ACC112 (cell line): ENCODE results near the gene SCNN1G.
"Not testable (repeated sequence)": the region's sequence is repeated elsewhere in the genome, so short reads cannot be mapped to it uniquely, and the experiment has no call there.

Source experiments
- H2AFZ ChIP-seq: fragments of 200-600 bp; sonication (generic); one replicate; pipeline ENCODE4 v1.6.0; 2017; ENCODE audit warnings: antibody characterized with exemption, low read length; ENCODE audit not compliant: unreplicated experiment
- H3K27ac ChIP-seq: fragments of 200-600 bp; sonication (generic); 2 replicates; pipeline ENCODE4 v1.5.1; 2014; ENCODE audit warnings: low read depth, mild to moderate bottlenecking, antibody characterized with exemption, low read length, moderate library complexity
- H3K27me3 ChIP-seq: fragments of 200-600 bp; sonication (generic); 2 replicates; pipeline ENCODE4 v1.6.1; 2014; ENCODE audit warnings: mild to moderate bottlenecking, antibody characterized with exemption, low read length, moderate library complexity, mixed read lengths; ENCODE audit not compliant: insufficient read depth
- H3K36me3 ChIP-seq: fragments of 200-600 bp; sonication (generic); 2 replicates; pipeline ENCODE4 v1.6.1; 2016; ENCODE audit warnings: mild to moderate bottlenecking, antibody characterized with exemption, low read length, moderate library complexity, mixed read lengths; ENCODE audit not compliant: insufficient read depth
- H3K4me1 ChIP-seq: fragments of 200-600 bp; sonication (generic); one replicate; pipeline ENCODE4 v1.6.1; 2016; ENCODE audit warnings: low read length, mixed read lengths; ENCODE audit not compliant: insufficient read depth, unreplicated experiment, control insufficient read depth
- H3K4me3 ChIP-seq: fragments of 200-600 bp; sonication (generic); 2 replicates; pipeline ENCODE4 v1.5.1; 2014; ENCODE audit warnings: mild to moderate bottlenecking, low read depth, low read length
- H3K79me2 ChIP-seq: fragments of 200-600 bp; sonication (generic); one replicate; pipeline ENCODE4 v1.6.0; 2016; ENCODE audit warnings: low read length; ENCODE audit not compliant: control insufficient read depth, unreplicated experiment, insufficient read depth

The SCNN1G gene

DNA sequence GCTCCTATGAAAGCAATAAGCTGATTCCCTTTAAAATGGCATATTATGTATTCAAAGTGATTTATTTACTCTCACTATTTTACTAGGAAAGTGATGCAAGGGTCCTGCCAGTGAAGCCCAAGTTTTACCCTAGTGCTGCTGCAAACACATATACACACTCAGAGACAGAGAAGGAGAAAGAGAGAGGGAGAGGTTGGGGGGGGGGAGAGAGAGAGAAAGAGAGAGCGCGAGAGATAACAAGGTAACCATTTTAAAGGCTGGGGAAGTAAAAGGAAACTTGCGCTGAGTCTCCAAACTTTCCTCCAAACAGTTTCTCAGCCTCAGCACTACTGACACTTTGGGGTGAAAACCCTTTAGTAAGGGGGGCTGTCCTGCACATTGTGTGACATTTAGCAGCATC lies 39.2 kb upstream of the SCNN1G start:
- Histone ChIP-seq H3K27me3 (no peaks in the 10 kb centered on the region), H3K79me2 (peaks cover 96% of the 10 kb centered on the region), H3K36me3 (no peaks in the 10 kb centered on the region), H3K4me3 (no peak overlapping the region), H3K4me1 (peaks cover 20% of the 10 kb centered on the region), H2AFZ (no peak overlapping the region), H3K27ac (no peak overlapping the region)

DNA sequence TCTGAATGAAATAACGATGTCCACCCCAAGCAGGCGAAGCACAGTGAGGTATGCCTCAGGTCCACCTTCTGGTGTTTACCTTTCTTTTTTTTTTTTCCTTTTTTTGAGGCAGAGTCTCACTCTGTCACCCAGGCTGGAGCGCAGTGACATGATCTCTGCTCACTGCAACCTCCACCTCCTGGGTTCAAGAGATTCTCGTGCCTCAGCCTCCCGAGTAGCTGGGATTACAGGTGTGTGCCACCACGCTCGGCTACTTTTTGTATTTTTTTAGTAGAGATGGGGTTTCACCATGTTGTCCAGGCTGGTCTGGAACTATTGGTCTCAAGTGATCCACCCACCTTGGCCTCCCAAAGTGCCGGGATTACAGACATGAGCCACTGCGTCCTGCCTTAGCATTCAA lies 38.2 kb upstream of the SCNN1G start:
- not testable (repeated sequence) for H3K27me3 ChIP-seq, H2AFZ ChIP-seq, H3K4me3 ChIP-seq, H3K27ac ChIP-seq, H3K36me3 ChIP-seq
- peaks cover 20% of the 10 kb centered on the region for H3K4me1 ChIP-seq
- peaks cover 89% of the 10 kb centered on the region for H3K79me2 ChIP-seq

DNA sequence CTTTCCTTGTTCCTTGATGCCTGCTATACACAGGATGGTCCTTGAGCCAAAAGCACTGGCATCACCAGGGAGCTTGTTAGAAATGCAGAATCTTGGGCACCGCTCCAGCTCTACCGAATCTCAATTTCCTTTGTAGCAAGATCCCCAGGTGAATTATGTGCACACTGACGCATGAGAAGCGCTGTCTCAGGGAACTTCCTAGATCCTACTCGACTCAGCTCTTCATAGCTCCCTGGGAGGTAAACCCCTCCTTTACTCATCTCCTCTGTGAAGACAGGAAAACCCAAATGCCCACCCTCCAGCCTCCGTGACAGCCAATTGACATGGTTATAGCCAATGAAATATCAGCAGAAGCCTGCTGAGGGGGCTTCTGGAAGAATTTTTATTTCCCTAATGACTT lies 37.4 kb upstream of the SCNN1G start:
- H3K4me3 ChIP-seq, result no peak overlapping the region
- no peaks in the 10 kb centered on the region for H3K36me3 ChIP-seq
- peak overlapping the region; percentile 49; the same call in 1 of the 2 replicates for H3K27ac ChIP-seq
- H3K27me3 ChIP-seq, result no peaks in the 10 kb centered on the region
- peaks cover 81% of the 10 kb centered on the region for H3K79me2 ChIP-seq
- H3K4me1 ChIP-seq, result peaks cover 20% of the 10 kb centered on the region
- no peak overlapping the region for H2AFZ ChIP-seq

DNA sequence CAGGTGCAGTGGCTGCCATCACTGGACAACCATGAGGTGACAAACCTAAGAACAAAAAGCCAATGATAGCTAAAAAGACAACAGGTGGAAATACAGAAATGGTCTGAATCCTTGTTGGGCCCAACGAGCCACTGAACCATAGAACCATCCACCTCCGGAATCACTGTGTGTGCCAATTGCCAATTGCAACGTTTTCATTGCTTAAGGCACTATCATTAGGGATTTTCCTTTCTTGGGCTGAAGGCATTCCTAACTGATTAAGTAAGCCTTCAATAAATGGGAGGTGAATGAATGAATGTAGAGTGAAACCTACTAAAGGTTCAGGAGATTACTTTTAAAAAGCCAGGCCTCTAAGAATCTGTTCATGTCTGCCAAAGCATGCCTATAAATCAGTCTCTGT lies 36.9 kb upstream of the SCNN1G start:
- no peak overlapping the region for H2AFZ ChIP-seq
- peaks cover 77% of the 10 kb centered on the region for H3K79me2 ChIP-seq
- peaks cover 20% of the 10 kb centered on the region for H3K4me1 ChIP-seq
- no peaks in the 10 kb centered on the region for H3K36me3 ChIP-seq
- peak overlapping the region; percentile 25; the same call in 1 of the 2 replicates for H3K4me3 ChIP-seq
- no peaks in the 10 kb centered on the region for H3K27me3 ChIP-seq
- H3K27ac ChIP-seq, result peak overlapping the region; percentile 65

DNA sequence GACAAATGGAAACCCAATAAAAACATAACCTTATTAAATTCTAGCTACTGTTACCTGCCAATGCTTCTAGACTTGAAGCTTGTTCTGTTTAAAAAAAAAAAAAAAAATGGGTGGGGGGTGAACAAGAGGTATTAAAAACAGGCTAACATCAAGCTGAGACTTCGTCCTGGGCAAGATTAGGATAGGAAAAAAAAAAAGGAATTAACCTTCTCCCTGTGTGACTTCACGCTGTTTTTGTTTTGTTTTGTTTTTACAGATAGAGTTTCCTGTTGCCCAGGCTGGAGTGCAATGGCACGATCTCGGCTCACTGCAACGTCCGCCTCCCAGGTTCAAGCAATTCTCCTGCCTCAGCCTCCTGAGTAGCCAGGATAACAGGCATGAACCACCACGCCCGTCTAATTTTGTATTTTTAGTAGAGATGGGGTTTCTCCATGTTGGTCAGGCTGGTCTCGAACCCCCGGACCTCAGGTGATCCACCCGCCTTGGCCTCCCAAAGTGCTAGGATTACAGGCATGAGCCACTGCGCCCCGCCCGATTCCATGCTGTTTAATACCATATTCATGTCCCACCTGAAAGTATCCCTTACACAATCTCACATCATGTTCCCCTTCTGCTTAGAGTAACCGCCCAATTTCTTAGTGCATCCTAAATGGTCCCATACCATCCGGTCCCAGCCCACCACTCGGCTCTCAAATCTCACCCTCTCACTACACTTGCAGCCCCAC lies 35.5 kb upstream of the SCNN1G start:
- Histone ChIP-seq H3K36me3 (no peaks in the 10 kb centered on the region), H2AFZ (no peak overlapping the region), H3K4me1 (peaks cover 20% of the 10 kb centered on the region), H3K4me3 (peak overlapping the region; percentile 99), H3K27me3 (no peaks in the 10 kb centered on the region), H3K79me2 (peaks cover 62% of the 10 kb centered on the region), H3K27ac (peak overlapping the region; percentile 65; the same call in 1 of the 2 replicates)

DNA sequence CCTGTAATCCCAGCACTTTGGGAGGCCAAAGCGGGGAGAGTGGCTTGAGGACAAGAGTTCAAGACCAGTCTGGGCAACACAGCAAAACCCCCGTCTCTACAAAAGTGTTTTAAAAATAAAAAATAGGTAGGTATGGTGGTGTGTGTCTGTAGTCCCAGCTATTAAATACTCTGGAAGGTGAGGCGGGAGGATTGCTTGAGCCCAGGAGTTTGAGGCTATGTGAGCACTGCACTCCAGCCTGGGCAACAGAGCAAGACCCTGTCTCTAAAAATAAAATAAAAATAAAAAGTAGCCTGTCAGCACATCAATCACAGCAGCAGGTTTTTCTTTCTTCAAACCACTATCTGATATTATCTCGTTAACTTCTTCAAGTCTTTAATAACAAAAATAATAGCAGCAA lies 34.9 kb upstream of the SCNN1G start:
- H3K79me2 ChIP-seq, result peaks cover 56% of the 10 kb centered on the region
- no peak overlapping the region for H3K27ac ChIP-seq
- no peak overlapping the region for H2AFZ ChIP-seq
- peak overlapping the region; percentile 99 for H3K4me3 ChIP-seq
- peaks cover 20% of the 10 kb centered on the region for H3K4me1 ChIP-seq
- no peaks in the 10 kb centered on the region for H3K36me3 ChIP-seq
- H3K27me3 ChIP-seq, result no peaks in the 10 kb centered on the region

DNA sequence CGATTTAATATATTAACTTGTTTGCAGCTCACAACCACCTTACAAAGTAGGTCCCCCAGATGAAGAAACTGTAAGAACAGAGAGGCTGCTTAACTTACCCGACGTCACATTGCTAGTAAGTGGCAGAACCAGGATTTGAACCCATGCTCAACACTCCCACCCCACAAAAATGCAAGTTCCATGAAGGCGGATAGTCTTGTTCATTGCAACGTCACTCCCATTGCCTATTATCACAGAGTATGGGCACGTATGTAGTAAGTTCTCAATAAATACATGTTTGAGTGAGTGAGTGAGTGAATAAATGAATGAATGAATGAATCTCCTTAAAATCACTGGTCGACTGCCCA lies 34.4 kb upstream of the SCNN1G start:
- Histone ChIP-seq H3K27me3 (no peaks in the 10 kb centered on the region), H3K4me3 (peak overlapping the region; percentile 99), H3K36me3 (no peaks in the 10 kb centered on the region), H3K27ac (no peak overlapping the region), H2AFZ (peak overlapping the region; percentile 77), H3K4me1 (peaks cover 20% of the 10 kb centered on the region), H3K79me2 (peaks cover 51% of the 10 kb centered on the region)

DNA sequence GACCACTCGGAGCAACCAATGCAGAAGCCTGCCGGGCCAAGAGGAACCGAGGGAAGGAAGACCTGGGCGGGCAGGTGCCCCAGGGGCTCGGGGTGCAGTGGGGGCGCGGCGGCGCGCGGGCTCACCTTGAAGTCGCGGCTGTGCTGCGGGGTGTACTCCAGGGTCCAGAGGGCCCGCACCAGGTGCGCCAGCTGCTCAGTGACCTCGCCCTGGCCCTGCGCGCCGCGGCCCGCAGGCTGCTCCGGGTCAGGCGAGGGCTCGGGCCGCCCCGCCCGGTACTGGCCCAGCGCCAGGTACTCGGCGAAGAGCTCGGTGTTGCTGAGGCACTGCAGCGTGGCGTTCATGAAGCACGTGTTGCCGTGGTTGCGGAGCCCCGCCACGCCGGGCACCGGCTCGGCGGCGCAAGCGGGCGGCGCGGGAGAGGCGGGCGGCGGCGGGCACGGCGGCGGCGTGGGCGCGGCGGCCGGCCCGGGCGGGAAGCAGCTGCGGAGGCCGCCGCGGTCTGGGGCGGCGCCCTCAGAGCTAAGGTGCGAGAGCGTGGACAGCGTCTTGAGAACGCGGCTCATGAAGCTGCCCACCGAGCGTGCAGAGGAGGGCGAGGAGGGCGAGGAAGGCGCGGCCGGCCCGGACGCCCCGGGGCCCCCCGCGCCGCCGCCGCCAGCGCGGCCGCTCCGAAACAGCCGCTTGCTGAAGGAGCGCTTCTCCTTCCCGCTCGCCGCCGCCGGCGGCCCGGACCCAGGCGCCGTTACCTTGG lies 33.9 kb upstream of the SCNN1G start:
- peaks cover 46% of the 10 kb centered on the region for H3K79me2 ChIP-seq
- no peaks in the 10 kb centered on the region for H3K36me3 ChIP-seq
- no peak overlapping the region for H3K27ac ChIP-seq
- H3K4me3 ChIP-seq, result peak overlapping the region; percentile 99
- peak overlapping the region; percentile 77 for H2AFZ ChIP-seq
- H3K27me3 ChIP-seq, result no peaks in the 10 kb centered on the region
- H3K4me1 ChIP-seq, result peaks cover 20% of the 10 kb centered on the region

DNA sequence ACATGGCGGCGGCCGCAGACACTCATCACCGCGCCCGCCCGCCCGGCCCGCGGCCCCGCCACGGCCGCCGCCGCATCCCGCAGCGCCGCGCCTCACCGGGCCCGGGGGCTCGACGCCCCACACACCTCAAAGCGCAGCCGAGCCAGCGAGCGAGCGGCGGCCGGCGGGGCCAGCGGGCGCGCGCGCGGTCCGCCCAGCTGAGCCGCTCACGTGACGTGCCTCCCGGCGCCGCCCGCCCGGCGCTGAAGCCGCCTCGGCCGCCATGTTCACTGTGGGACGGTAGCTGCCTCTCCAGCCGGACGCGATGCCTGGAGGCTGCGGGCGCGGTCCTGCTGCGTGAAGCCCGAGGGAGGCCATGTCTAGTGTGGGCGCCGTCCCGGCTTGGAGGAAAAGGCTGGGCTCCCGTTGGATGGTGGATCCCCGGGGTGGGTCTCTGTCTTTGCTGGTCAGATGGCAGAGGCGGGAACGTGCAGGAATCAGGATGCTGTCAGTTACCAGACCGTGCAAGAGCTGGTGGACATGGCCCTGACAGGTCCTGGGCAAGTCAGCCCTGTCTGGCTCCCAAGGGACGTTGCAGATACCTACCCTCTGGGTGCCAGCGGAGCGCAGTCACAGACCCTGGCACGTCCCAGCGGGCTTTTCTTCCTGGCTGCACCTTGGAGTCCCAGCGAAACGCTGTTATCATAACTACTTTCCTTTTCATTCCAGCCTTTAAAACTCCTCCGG lies 33.1 kb upstream of the SCNN1G start, which contains the start of gene USP31:
TSS of gene USP31 (minus strand) at position 186 of the 726 bp plus-strand sequence. CDS start at position 4, 182 bp downstream.
- peak within 1 kb of the TSS; percentile 99 for H3K4me3 ChIP-seq
- peaks cover 20% of the 10 kb centered on the region for H3K4me1 ChIP-seq
- H3K79me2 ChIP-seq, result peaks cover 39% of the 10 kb centered on the region
- no peak within 1 kb of the TSS for H3K27ac ChIP-seq
- no peaks in the 10 kb centered on the region for H3K36me3 ChIP-seq
- H2AFZ ChIP-seq, result peak within 1 kb of the TSS; percentile 84
- H3K27me3 ChIP-seq, result peaks cover 1% of the 10 kb centered on the region; the same call in 1 of the 2 replicates

DNA sequence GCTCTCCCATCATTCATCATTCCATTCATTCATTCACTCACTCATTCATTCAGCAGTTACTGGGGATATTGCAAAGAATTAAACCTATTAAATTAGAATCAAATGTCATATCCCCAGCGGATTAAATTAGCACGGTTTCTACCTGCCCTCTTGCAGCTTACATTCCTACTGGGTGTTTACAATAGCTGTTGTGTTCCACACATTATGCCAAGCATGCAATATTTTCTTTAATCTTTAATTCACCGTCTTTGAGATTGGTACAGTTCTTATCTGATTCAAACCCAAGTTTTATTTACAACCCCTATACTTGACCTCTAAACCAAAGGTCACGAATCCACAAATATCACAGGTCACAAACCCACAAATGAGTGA lies 32.6 kb upstream of the SCNN1G start:
- peaks cover 6% of the 10 kb centered on the region; the same call in 1 of the 2 replicates for H3K27me3 ChIP-seq
- no peaks in the 10 kb centered on the region for H3K36me3 ChIP-seq
- H3K4me1 ChIP-seq, result peaks cover 18% of the 10 kb centered on the region
- peak overlapping the region; percentile 84 for H2AFZ ChIP-seq
- H3K27ac ChIP-seq, result no peak overlapping the region
- H3K4me3 ChIP-seq, result peak overlapping the region; percentile 82
- peaks cover 34% of the 10 kb centered on the region for H3K79me2 ChIP-seq
